Smooth muscle cell (in vitro differentiated cells): ENCODE measurements around the gene ZNF414. TPM values are rescaled to one million over a fixed set of nuclear protein-coding genes. Genes with fewer than 3 reads are reported as not detected.
A peak's percentile ranks its signal among the peaks of the same experiment; 100 is the strongest.

Source experiments
- DNase-seq: peaks from one replicate; lab custom pipeline; 2025; ENCODE audit not compliant: unreplicated experiment; lab: John Stamatoyannopoulos, UW
- H2AFZ ChIP-seq: fragments of 200-600 bp; sonication (generic); 2 replicates; pipeline ENCODE4 v1.6.0; 2016; ENCODE audit warnings: antibody characterized with exemption, low read depth, mild to moderate bottlenecking
- H3F3A ChIP-seq: fragments of 200-600 bp; sonication (generic); 2 replicates; pipeline ENCODE4 v1.6.0; 2017; ENCODE audit warnings: antibody characterized with exemption, low read depth
- H3K27ac ChIP-seq: fragments of 200-600 bp; sonication (generic); 2 replicates; pipeline ENCODE4 v1.5.1; 2016; ENCODE audit warnings: low read depth, mild to moderate bottlenecking
- H3K27me3 ChIP-seq: fragments of 200-600 bp; sonication (generic); 2 replicates; pipeline ENCODE4 v1.6.1; 2016; ENCODE audit warnings: low read depth, mild to moderate bottlenecking
- H3K36me3 ChIP-seq: fragments of 200-600 bp; sonication (generic); 2 replicates; pipeline ENCODE4 v1.5.1; 2016; ENCODE audit warnings: low read depth
- H3K4me1 ChIP-seq: fragments of 200-600 bp; sonication (generic); 2 replicates; pipeline ENCODE4 v1.5.1; 2016; ENCODE audit warnings: low read depth
- H3K4me2 ChIP-seq: fragments of 200-600 bp; sonication (generic); 2 replicates; pipeline ENCODE4 v1.6.0; 2016; ENCODE audit warnings: mild to moderate bottlenecking
- H3K4me3 ChIP-seq: fragments of 200-600 bp; sonication (generic); 2 replicates; pipeline ENCODE4 v1.5.1; 2016; ENCODE audit warnings: mild to moderate bottlenecking
- H3K79me2 ChIP-seq: fragments of 200-600 bp; sonication (generic); 2 replicates; pipeline ENCODE4 v1.6.0; 2016; ENCODE audit warnings: low read depth, mild to moderate bottlenecking
- H3K9ac ChIP-seq: fragments of 200-600 bp; sonication (generic); 2 replicates; pipeline ENCODE4 v1.6.0; 2016; ENCODE audit warnings: low read depth
- H3K9me3 ChIP-seq: fragments of 200-600 bp; sonication (generic); replicated peaks from 2 replicates; pipeline ENCODE4 v1.5.1; 2016; ENCODE audit warnings: low read depth
- H4K20me1 ChIP-seq: fragments of 200-600 bp; sonication (generic); 2 replicates; pipeline ENCODE4 v1.6.0; 2016; ENCODE audit warnings: low read depth
- WGBS: methylation state at CpG from one replicate; pipeline ENCODE4 v1.1.7; 2016; ENCODE audit warnings: low lambda C conversion rate; 5-methylcytosine and 5-hydroxymethylcytosine counted together
- polyA plus RNA-seq: library from polyadenylated mRNA; unstranded; fragments of >200 nt; fragmentation: Nextera tagmentation; extraction: Ambion mirVana; gene quantifications from 2 replicates; pipeline ENCODE4 v1.2.1, GENCODE V29; 2016
- total RNA-seq: library from RNA; depleted of rRNA; stranded (reverse); fragments of >200 nt; gene quantifications from 2 replicates; pipeline ENCODE4 v1.2.3, GENCODE V29; 2014
- TF ChIP-seq, protein P1 (sequence below): fragments of 200-600 bp; sonication (generic); IDR thresholded peaks from 2 replicates; pipeline ENCODE4 v1.5.1; 2017; ENCODE audit warnings: borderline replicate concordance, mild to moderate bottlenecking, antibody characterized with exemption; ENCODE audit not compliant: insufficient read depth, poor library complexity, severe bottlenecking

The ZNF414 gene
- total and polyA plus RNA-seq, 2 experiments from 2014 or later = 10.2 to 33.0 TPM

DNA sequence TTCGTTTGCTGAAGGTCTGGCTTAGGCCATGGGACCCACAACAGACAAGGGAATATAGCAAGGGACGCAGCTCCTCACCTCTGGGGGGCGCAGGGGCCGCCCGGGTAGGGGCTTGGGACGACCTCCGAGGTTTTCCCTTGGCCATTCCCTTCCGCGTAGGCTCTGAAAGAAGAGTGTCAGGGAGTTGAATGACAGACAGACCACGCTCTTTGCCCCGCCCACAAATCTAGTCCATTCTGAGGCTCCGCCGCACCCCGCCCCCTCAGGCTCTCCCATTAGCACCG lies 11.4 kb upstream of the ZNF414 start:
- TF ChIP-seq, protein P1, sequence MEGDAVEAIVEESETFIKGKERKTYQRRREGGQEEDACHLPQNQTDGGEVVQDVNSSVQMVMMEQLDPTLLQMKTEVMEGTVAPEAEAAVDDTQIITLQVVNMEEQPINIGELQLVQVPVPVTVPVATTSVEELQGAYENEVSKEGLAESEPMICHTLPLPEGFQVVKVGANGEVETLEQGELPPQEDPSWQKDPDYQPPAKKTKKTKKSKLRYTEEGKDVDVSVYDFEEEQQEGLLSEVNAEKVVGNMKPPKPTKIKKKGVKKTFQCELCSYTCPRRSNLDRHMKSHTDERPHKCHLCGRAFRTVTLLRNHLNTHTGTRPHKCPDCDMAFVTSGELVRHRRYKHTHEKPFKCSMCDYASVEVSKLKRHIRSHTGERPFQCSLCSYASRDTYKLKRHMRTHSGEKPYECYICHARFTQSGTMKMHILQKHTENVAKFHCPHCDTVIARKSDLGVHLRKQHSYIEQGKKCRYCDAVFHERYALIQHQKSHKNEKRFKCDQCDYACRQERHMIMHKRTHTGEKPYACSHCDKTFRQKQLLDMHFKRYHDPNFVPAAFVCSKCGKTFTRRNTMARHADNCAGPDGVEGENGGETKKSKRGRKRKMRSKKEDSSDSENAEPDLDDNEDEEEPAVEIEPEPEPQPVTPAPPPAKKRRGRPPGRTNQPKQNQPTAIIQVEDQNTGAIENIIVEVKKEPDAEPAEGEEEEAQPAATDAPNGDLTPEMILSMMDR = peak; percentile 22
- no peaks in the 10 kb centered on the region for H3K4me1 ChIP-seq
- peak overlapping the region; percentile 61 for H3K9ac ChIP-seq
- peak overlapping the region; percentile 72 for H3K27ac ChIP-seq
- 2% methylated on average over 12 of the region's 15 CpGs for WGBS
- peak overlapping the region; percentile 55 for H3K4me3 ChIP-seq
- DNase-seq = no peak
- no peaks in the 10 kb centered on the region for H3F3A ChIP-seq
- H3K27me3 ChIP-seq = no peaks in the 10 kb centered on the region
- peak overlapping the region; percentile 94 for H2AFZ ChIP-seq
- peaks cover 14% of the 10 kb centered on the region for H4K20me1 ChIP-seq
- no peaks in the 10 kb centered on the region for H3K9me3 ChIP-seq
- peaks cover 7% of the 10 kb centered on the region for H3K79me2 ChIP-seq
- no peaks in the 10 kb centered on the region for H3K36me3 ChIP-seq
- H3K4me2 ChIP-seq = peak overlapping the region; percentile 92

DNA sequence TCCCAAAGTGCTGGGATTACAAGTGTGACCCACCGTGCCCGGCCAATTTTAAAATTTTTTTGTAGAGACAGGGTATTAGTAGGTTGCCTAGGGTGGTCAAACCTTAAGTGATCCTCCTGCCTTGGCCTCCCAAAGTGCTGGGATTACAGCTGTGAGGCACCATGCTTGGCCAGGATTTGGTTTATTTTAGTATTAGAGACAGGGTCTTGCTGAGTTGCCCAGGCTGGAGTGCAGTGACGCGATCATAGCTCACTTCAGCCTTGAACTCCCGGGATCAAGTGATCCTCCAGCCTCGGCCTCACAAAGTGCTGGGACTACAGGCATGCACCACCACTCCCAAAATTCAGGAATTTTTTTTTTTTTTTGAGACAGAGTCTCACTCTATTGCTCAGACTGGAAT lies 5.4 kb upstream of the ZNF414 start:
- Histone ChIP-seq H3K79me2 (no peaks in the 10 kb centered on the region), H4K20me1 (no peaks in the 10 kb centered on the region), H3K4me3 (no peak overlapping the region), H3K4me2 (no peak overlapping the region), H3F3A (no peaks in the 10 kb centered on the region), H3K27ac (no peak overlapping the region), H3K9ac (no peak overlapping the region), H3K4me1 (no peaks in the 10 kb centered on the region), H3K36me3 (no peaks in the 10 kb centered on the region), H3K27me3 (no peaks in the 10 kb centered on the region), H3K9me3 (no peaks in the 10 kb centered on the region), H2AFZ (no peak overlapping the region)
- TF ChIP-seq, protein P1 = no peak
- 98% methylated on average over 6 of the region's 6 CpGs for WGBS
- DNase-seq = no peak

DNA sequence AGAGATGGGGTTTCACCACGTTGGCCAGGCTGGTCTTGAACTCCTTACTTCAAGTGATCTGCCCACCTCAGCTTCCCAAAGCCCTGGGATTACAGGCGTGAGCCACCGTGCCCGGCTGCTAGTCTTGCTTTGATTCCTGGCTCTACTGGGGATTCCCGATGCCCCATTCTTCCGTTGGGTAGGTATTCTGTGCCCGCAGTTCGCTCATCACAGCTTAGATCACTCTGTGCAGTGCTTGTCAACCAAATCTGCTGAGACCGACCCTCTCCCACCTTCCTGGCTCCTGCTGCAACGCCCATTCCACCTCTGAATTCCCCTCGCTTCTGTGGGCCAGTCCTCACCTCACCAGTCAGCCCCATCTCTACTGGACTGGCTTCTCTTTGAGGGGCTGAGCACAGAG lies 4.6 kb upstream of the ZNF414 start:
- Histone ChIP-seq H4K20me1 (no peaks in the 10 kb centered on the region), H2AFZ (no peak overlapping the region), H3F3A (no peaks in the 10 kb centered on the region), H3K79me2 (no peaks in the 10 kb centered on the region), H3K9me3 (no peaks in the 10 kb centered on the region), H3K4me2 (no peak overlapping the region), H3K9ac (no peak overlapping the region), H3K27me3 (no peaks in the 10 kb centered on the region), H3K36me3 (no peaks in the 10 kb centered on the region), H3K27ac (no peak overlapping the region), H3K4me1 (no peaks in the 10 kb centered on the region), H3K4me3 (no peak overlapping the region)
- DNase-seq = no peak
- TF ChIP-seq, protein P1 = no peak
- 91% methylated on average over 11 of the region's 11 CpGs for WGBS

DNA sequence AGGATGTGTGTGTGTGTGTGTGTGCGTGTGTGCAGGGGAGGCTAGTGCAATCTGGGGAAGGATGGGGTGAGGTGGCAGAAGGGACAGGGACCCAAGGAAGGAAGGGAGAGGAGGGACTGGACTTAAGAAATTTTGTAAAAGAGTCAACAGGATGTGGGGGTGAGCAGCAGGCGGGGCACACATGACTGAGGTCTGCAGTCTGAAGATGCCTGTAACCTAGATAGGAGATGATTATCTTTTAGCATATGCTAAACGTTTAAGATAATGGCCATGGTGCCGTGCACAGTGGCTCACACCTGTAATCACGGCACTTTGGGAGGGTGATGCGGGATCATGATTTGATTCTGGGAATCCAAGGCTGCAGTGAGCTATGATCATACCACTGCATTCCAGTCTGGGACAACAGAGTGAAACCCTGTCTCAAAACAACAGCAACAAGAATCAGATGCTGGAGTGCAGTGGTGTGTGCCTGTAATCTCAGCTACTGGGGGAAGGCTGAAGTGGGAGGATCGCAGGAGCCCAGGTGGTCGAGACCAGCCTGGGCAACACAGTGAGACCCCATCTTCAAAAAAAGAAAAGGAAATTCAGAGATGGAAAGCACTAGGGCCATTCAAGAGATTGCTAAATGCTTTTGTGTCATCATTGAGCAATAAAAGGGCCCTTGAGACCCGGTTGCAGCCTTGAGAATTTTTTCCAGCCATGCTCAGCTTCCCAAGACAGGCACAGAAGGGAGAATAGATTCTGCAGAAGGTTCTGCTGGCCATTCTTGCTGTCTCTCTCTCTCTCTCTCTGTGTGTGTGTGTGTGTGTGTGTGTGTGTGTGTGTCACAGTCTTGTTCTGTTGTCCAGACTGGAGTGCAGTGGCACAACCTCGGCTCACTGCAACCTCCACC lies 3.8 kb upstream of the ZNF414 start:
- TF ChIP-seq, protein P1 = no peak
- peaks cover 7% of the 10 kb centered on the region for H3K4me1 ChIP-seq
- DNase-seq = no peak
- WGBS = 61% methylated on average over 10 of the region's 10 CpGs
- H3F3A ChIP-seq = no peaks in the 10 kb centered on the region
- no peaks in the 10 kb centered on the region for H4K20me1 ChIP-seq
- no peak overlapping the region for H3K4me2 ChIP-seq
- no peaks in the 10 kb centered on the region for H3K36me3 ChIP-seq
- H3K4me3 ChIP-seq = no peak overlapping the region
- H3K27ac ChIP-seq = no peak overlapping the region
- no peaks in the 10 kb centered on the region for H3K27me3 ChIP-seq
- no peaks in the 10 kb centered on the region for H3K9me3 ChIP-seq
- H2AFZ ChIP-seq = peak overlapping the region; percentile 51
- H3K79me2 ChIP-seq = no peaks in the 10 kb centered on the region
- H3K9ac ChIP-seq = peak overlapping the region; percentile 3
